Right atrium auricular region (tissue), 2 donors: ENCODE measurements around the gene OLFML3. TPM values are rescaled to one million over a fixed set of nuclear protein-coding genes. Genes with fewer than 3 reads are reported as not detected.

Experiments used
- DNase-seq: peaks from one replicate; pipeline ENCODE4 v3.0.0-alpha.2; 2019; ENCODE audit warnings: low spot score
- H3K27ac ChIP-seq, 2 donors: fragments of 200-600 bp; sonication (generic); 1 replicate in 1 of 2; 2 replicates in 1 of 2; pipeline ENCODE4 v1.5.1; 2016 to 2019
- H3K27me3 ChIP-seq, 2 donors: fragments of 200-600 bp; sonication (generic); one replicate each; pipeline versions ENCODE4 v1.5.1 to v1.6.0; 2017 to 2019
- H3K36me3 ChIP-seq: fragments of 200-600 bp; sonication (generic); one replicate; pipeline ENCODE4 v1.5.1; 2016
- H3K4me1 ChIP-seq, 2 donors: fragments of 200-600 bp; sonication (generic); one replicate each; pipeline versions ENCODE4 v1.5.1 to v1.6.0; 2017 to 2019
- H3K4me3 ChIP-seq, 2 donors: fragments of 200-600 bp; sonication (generic); 1 replicate in 1 of 2; 2 replicates in 1 of 2; pipeline ENCODE4 v1.5.1; 2017 to 2019; ENCODE audit warnings: mild to moderate bottlenecking in 1 of 2, moderate library complexity in 1 of 2
- H3K9me3 ChIP-seq, 2 donors: fragments of 200-600 bp; sonication (generic); one replicate each; pipeline ENCODE4 v1.5.1; 2019
- CTCF ChIP-seq, 2 donors: fragments of 200-600 bp; sonication (generic); IDR thresholded peaks; one replicate each; pipeline ENCODE4 v1.5.1; 2019; ENCODE audit warnings: antibody characterized with exemption in 2 of 2
- total RNA-seq, 2 donors: library from RNA; depleted of rRNA; stranded (reverse); fragments of >200 nt; gene quantifications; one replicate each; pipeline ENCODE4 v1.1.0, GENCODE V29; 2016

Gene OLFML3
- total RNA-seq, 2 donors from 2014 or later, result 22.4 to 28.6 TPM

GRCh38 chr1:113986802-113987201, 7.5 kb downstream of the OLFML3 start:
- no peak overlapping the region for H3K4me3 ChIP-seq
- H3K9me3 ChIP-seq, result no peaks in the 10 kb centered on the region
- no peak for TF ChIP-seq CTCF (IDR thresholded peaks at IDR 0.05)
- no peak for DNase-seq
- no peak overlapping the region for H3K27ac ChIP-seq
- H3K4me1 ChIP-seq, result peaks cover 0 to 33% of the 10 kb centered on the region in 2 donors
- no peaks in the 10 kb centered on the region for H3K27me3 ChIP-seq
- H3K36me3 ChIP-seq, result no peaks in the 10 kb centered on the region

- Histone ChIP-seq H3K27me3 (no peaks in the 10 kb centered on the region), H3K36me3 (no peaks in the 10 kb centered on the region), H3K4me3 (no peak overlapping the region), H3K27ac (no peak overlapping the region), H3K9me3 (no peaks in the 10 kb centered on the region), H3K4me1 (peaks cover 0 to 29% of the 10 kb centered on the region in 2 donors)
- DNase-seq, result no peak
- no peak for TF ChIP-seq CTCF (IDR thresholded peaks at IDR 0.05)
These were observed 8.0 kb downstream of the OLFML3 start for GRCh38 chr1:113987259-113987658.

GRCh38 chr1:113990530-113990929, 11.3 kb downstream of the OLFML3 start:
- Histone ChIP-seq H3K36me3 (no peaks in the 10 kb centered on the region), H3K27ac (no peak overlapping the region), H3K4me1 (no peaks in the 10 kb centered on the region), H3K4me3 (no peak overlapping the region), H3K27me3 (no peaks in the 10 kb centered on the region), H3K9me3 (peaks cover 0 to 11% of the 10 kb centered on the region in 2 donors)
- no peak for DNase-seq
- TF ChIP-seq CTCF (IDR thresholded peaks at IDR 0.05), result no peak

GRCh38 chr1:113990961-113991360, 11.7 kb downstream of the OLFML3 start:
- Histone ChIP-seq H3K4me3 (no peak overlapping the region), H3K27me3 (no peaks in the 10 kb centered on the region), H3K4me1 (no peaks in the 10 kb centered on the region), H3K27ac (no peak overlapping the region), H3K36me3 (no peaks in the 10 kb centered on the region), H3K9me3 (peaks cover 0 to 16% of the 10 kb centered on the region in 2 donors)
- TF ChIP-seq CTCF (IDR thresholded peaks at IDR 0.05), result no peak
- DNase-seq, result no peak

GRCh38 chr1:113991467-113991997, 12.3 kb downstream of the OLFML3 start:
- H3K4me3 ChIP-seq, result no peak overlapping the region
- H3K9me3 ChIP-seq, result peaks cover 0 to 16% of the 10 kb centered on the region in 2 donors
- TF ChIP-seq CTCF (IDR thresholded peaks at IDR 0.05), result no peak
- no peak overlapping the region for H3K27ac ChIP-seq
- no peak for DNase-seq
- H3K27me3 ChIP-seq, result no peaks in the 10 kb centered on the region
- H3K36me3 ChIP-seq, result no peaks in the 10 kb centered on the region
- H3K4me1 ChIP-seq, result no peaks in the 10 kb centered on the region

- no peaks in the 10 kb centered on the region for H3K27me3 ChIP-seq
- no peaks in the 10 kb centered on the region for H3K36me3 ChIP-seq
- DNase-seq, result no peak
- H3K4me3 ChIP-seq, result no peak overlapping the region
- no peak for TF ChIP-seq CTCF (IDR thresholded peaks at IDR 0.05)
- peaks cover 0 to 16% of the 10 kb centered on the region in 2 donors for H3K9me3 ChIP-seq
- H3K4me1 ChIP-seq, result no peaks in the 10 kb centered on the region
- no peak overlapping the region for H3K27ac ChIP-seq
These were observed 13.8 kb downstream of the OLFML3 start for GRCh38 chr1:113993072-113993471.
